Gastroesophageal sphincter (tissue), 4 donors: Measurements from ENCODE around the gene ALDH1L1. TPM values are rescaled to one million over a fixed set of nuclear protein-coding genes. Genes with fewer than 3 reads are reported as not detected.

ENCODE experiments used
- ATAC-seq: fragments of 150-250 bp; one replicate; pipeline ENCODE4 v1.9.1; 2016; ENCODE audit warnings: mild to moderate bottlenecking, moderate library complexity
- H3K27ac ChIP-seq, 4 donors: fragments of 200-600 bp; sonication (generic) in 3 of 4; 1 replicate in 3 of 4; 2 replicates in 1 of 4; pipeline ENCODE4 v1.5.1; 2016 to 2019
- H3K27me3 ChIP-seq: fragments of 200-600 bp; sonication (generic); one replicate; pipeline ENCODE4 v1.5.1; 2019
- H3K36me3 ChIP-seq, 2 donors: fragments of 200-600 bp; sonication (generic); one replicate each; pipeline ENCODE4 v1.5.1; 2019; ENCODE audit warnings: control low read depth in 1 of 2
- H3K4me1 ChIP-seq, 3 donors: fragments of 200-600 bp; sonication (generic); 1 replicate in 2 of 3; 2 replicates in 1 of 3; pipeline ENCODE4 v1.5.1; 2016 to 2019; ENCODE audit warnings: control low read depth in 2 of 3
- H3K4me3 ChIP-seq, 2 donors: fragments of 200-600 bp; sonication (generic); one replicate each; pipeline ENCODE4 v1.5.1; 2019; ENCODE audit warnings: mild to moderate bottlenecking in 1 of 2, moderate library complexity in 1 of 2
- H3K9me3 ChIP-seq, 3 donors: fragments of 200-600 bp; sonication (generic); one replicate each; pipeline ENCODE4 v1.5.1; 2017 to 2019; ENCODE audit warnings: control low read depth in 2 of 3
- EP300 ChIP-seq: sonication (generic); formaldehyde crosslinking; IDR thresholded peaks from one replicate; pipeline ENCODE4 v1.6.1; 2017; ENCODE audit warnings: antibody characterized with exemption, mild to moderate bottlenecking
- POLR2A ChIP-seq, 2 donors: fragments of 450-650 bp; IDR thresholded peaks; one replicate each; pipeline ENCODE4 v1.6.1; 2017; ENCODE audit warnings: antibody characterized with exemption in 2 of 2, mild to moderate bottlenecking in 2 of 2, moderate library complexity in 1 of 2
- POLR2AphosphoS5 ChIP-seq: sonication (generic); formaldehyde crosslinking; IDR thresholded peaks from one replicate; pipeline ENCODE4 v1.6.1; 2017; ENCODE audit warnings: antibody characterized with exemption
- WGBS, 2 donors: methylation state at CpG; one replicate each; pipeline ENCODE4 v1.1.5; 2018; ENCODE audit warnings: low coverage in 1 of 2; 5-methylcytosine and 5-hydroxymethylcytosine counted together
- total RNA-seq, 4 donors: library from RNA; depleted of rRNA; stranded (reverse); fragments of >200 nt; gene quantifications; one replicate each; pipeline ENCODE4 v1.1.0, GENCODE V29; 2016
- TF ChIP-seq, protein P1 (sequence below), 4 experiments: fragments of 200-600 bp in 2 of 4; fragments of 450-650 bp in 2 of 4; sonication (generic) in 1 of 4; IDR thresholded peaks; one replicate each; pipeline ENCODE4 v1.5.1; 2017 to 2019; ENCODE audit warnings: antibody characterized with exemption in 4 of 4, mild to moderate bottlenecking in 2 of 4, moderate library complexity in 2 of 4

Gene ALDH1L1
- total RNA-seq, 4 donors from 2014 or later = 16.3 to 67.9 (median 38.7) TPM

DNA sequence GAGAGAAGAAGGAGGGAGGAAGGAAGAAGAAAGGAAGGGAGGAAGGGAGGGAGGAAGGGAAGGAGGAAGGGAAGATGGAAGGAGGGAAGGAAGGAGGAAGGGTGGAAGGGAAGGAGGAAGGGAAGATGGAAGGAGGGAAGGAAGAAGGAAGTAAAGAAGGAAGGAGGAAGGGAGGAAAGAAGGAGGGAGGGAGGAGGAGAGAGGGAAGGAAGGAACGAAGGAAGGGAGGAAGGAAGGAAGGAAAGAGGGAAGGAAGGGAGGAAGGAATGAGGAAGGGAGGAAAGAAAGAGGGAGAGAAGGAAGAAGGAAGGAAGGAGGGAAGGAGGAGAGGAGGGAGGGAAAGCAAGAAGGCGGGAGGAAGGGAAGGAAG lies 31.8 kb upstream of the ALDH1L1 start:
- peak overlapping the region in 3 of 4 donors; percentile 59 to 80 (median 77) for H3K27ac ChIP-seq
- ATAC-seq = no peak
- TF ChIP-seq POLR2A (IDR thresholded peaks at IDR 0.05) = no peak
- TF ChIP-seq, protein P1, sequence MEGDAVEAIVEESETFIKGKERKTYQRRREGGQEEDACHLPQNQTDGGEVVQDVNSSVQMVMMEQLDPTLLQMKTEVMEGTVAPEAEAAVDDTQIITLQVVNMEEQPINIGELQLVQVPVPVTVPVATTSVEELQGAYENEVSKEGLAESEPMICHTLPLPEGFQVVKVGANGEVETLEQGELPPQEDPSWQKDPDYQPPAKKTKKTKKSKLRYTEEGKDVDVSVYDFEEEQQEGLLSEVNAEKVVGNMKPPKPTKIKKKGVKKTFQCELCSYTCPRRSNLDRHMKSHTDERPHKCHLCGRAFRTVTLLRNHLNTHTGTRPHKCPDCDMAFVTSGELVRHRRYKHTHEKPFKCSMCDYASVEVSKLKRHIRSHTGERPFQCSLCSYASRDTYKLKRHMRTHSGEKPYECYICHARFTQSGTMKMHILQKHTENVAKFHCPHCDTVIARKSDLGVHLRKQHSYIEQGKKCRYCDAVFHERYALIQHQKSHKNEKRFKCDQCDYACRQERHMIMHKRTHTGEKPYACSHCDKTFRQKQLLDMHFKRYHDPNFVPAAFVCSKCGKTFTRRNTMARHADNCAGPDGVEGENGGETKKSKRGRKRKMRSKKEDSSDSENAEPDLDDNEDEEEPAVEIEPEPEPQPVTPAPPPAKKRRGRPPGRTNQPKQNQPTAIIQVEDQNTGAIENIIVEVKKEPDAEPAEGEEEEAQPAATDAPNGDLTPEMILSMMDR (IDR thresholded peaks at IDR 0.05) = no peak
- TF ChIP-seq POLR2AphosphoS5 = no peak
- TF ChIP-seq EP300 = no peak

DNA sequence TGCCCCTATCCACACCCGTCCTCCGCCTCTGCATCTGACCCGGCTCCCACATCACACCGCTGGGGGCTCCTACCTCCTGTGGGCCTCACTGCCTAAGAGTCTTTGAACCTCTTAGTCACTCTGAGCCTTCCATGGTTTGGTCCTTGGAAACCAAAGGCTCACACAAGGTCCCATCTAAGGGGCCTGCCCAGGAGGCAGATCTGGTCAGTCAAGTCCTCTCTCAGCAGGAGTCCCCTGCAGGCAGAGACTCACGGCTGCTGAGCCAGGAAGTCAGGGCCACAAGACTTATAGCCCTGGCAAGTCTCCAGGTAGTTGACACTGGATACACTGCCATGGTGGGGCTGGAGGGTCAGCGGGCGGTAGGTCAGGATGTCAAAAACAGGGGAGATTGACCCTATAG lies 31.2 kb upstream of the ALDH1L1 start:
- no peak for ATAC-seq
- no peak overlapping the region for H3K27ac ChIP-seq
- no peak for TF ChIP-seq POLR2A (IDR thresholded peaks at IDR 0.05)

More for the DNA sequence above, 31.8 kb upstream of the ALDH1L1 start:
- Histone ChIP-seq H3K4me3 (peak overlapping the region in 1 of 2 donors; percentile 60), H3K4me1 (peaks cover 0 to 39% (median 6%) of the 10 kb centered on the region in 3 donors), H3K36me3 (no peaks in the 10 kb centered on the region), H3K27me3 (no peaks in the 10 kb centered on the region), H3K9me3 (no peaks in the 10 kb centered on the region)
- 45 to 73% methylated on average over 2 of the region's 2 CpGs for WGBS, 2 donors

DNA sequence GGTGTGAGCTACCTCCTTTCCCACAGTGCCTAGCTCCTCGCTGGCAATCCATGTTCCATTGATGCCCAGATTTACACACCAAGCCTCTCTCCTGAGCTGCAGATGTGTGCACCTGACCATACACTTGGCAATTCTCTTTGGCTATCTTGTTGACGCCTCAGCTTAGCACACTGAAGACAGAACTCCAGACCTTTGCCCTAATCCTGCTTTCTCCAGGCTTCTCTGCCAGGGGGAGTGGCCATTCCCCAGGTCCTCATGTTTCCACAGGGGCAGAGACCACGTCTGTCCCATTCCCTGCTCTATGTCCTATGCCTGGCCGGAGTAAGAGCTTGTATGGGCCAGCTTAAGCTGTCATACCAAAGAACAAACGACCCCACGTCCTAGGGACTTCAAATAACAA lies 30.2 kb upstream of the ALDH1L1 start:
- WGBS, 2 donors = 68% methylated on average over 3 of the region's 6 CpGs; no CpG with 5 or more reads in 1 of the 2 donors
- TF ChIP-seq EP300 (no peak), POLR2AphosphoS5 (no peak), POLR2A (IDR thresholded peaks at IDR 0.05) (no peak)
- TF ChIP-seq, protein P1 (IDR thresholded peaks at IDR 0.05) = no peak
- H3K36me3 ChIP-seq = no peaks in the 10 kb centered on the region
- no peak for ATAC-seq
- no peaks in the 10 kb centered on the region for H3K9me3 ChIP-seq
- H3K27ac ChIP-seq = no peak overlapping the region
- no peak overlapping the region for H3K4me3 ChIP-seq
- H3K27me3 ChIP-seq = no peaks in the 10 kb centered on the region
- H3K4me1 ChIP-seq = peaks cover 0 to 55% (median 6%) of the 10 kb centered on the region in 3 donors

More for the DNA sequence above, 31.2 kb upstream of the ALDH1L1 start:
- peaks cover 0 to 46% (median 6%) of the 10 kb centered on the region in 3 donors for H3K4me1 ChIP-seq
- no peak overlapping the region for H3K4me3 ChIP-seq
- no peaks in the 10 kb centered on the region for H3K27me3 ChIP-seq
- no peaks in the 10 kb centered on the region for H3K9me3 ChIP-seq
- H3K36me3 ChIP-seq = no peaks in the 10 kb centered on the region
- 95 to 97% methylated on average over 4 of the region's 7 CpGs for WGBS, 2 donors

DNA sequence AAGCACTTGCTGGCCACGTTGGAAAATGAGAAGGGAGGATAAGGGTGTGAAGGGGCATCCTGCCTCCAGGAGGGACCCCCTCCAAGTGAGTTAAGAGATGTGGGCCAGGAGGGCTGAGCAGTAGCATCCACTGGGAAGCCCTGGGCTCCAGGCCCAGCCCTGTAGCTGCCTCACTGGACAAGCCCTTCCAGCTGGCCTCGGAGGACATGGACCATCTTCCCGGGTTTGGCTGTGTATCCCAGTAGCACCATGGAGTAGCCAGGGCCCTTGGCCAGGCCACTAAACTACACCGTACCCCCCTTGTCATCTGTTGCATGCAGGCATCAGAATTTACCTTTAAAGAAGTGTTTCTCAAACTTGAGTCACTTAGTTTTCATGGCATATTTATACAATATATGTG lies 29.4 kb upstream of the ALDH1L1 start:
- no peak for ATAC-seq
- no peak overlapping the region for H3K27ac ChIP-seq
- H3K4me3 ChIP-seq = no peak overlapping the region
- WGBS, 2 donors = 74 to 80% methylated on average over 1 to 2 of the region's 4 CpGs
- H3K27me3 ChIP-seq = no peaks in the 10 kb centered on the region
- TF ChIP-seq, protein P1 (IDR thresholded peaks at IDR 0.05) = no peak
- TF ChIP-seq POLR2A (IDR thresholded peaks at IDR 0.05) (no peak), EP300 (no peak), POLR2AphosphoS5 (no peak)
- H3K4me1 ChIP-seq = peaks cover 0 to 57% (median 6%) of the 10 kb centered on the region in 3 donors
- no peaks in the 10 kb centered on the region for H3K36me3 ChIP-seq
- no peaks in the 10 kb centered on the region for H3K9me3 ChIP-seq

DNA sequence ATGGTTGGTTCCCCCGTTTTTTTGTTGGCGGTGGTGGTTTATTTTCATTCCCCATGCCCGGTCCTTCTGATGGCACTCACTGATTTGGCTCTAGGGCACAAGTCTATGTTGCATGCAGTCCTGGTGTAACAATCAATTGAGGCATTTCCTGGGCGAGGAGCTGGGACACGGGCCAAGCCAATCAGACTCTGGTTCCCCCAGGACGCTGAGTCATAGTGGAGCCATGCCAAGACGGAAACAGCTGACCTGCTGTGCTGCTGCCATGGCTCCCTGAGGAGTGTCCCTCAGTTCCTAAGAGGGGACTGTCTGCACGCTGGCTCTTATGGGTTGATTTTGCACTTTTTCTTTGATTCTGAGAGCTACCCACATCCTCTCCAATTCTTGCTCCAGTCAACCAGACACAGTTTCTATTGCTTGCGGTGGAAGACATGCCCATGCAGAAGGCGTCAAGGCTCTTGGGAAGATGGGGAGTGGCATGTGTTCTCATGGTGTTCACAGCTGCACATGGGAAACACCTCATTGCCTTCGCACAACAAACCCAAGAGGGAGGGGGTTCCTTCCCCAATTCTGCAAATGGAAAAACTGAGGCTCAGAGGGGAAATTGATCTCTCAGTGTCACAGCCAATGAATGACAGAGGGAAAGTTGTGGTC lies 28.3 kb upstream of the ALDH1L1 start:
- Histone ChIP-seq H3K27me3 (no peaks in the 10 kb centered on the region), H3K27ac (no peak overlapping the region), H3K9me3 (no peaks in the 10 kb centered on the region), H3K36me3 (no peaks in the 10 kb centered on the region), H3K4me1 (peaks cover 0 to 52% (median 4%) of the 10 kb centered on the region in 3 donors), H3K4me3 (no peak overlapping the region)
- WGBS, 2 donors = 50 to 67% methylated on average over 8 to 9 of the region's 11 CpGs
- ATAC-seq = peak; percentile 25
- TF ChIP-seq POLR2A (IDR thresholded peaks at IDR 0.05) = no peak
- peak; percentile 24 for TF ChIP-seq POLR2AphosphoS5

DNA sequence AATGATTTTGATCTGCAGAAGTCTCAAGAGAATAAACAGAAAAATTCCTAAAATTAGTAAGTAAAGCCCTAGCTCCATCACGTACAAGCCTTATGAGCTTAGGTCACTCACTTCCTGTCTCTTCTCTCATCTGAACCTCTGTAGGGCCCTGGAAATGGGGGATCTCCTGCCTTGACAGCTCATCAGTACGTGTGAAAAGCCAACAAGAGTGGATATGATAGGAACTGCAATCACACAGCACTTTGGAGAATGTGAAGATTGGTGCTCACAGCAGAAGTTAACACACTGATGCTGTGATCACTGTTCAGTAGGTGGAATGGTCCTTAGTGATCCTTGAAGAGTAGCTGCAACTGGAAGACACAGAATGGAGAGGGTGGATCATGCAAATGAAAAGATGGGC lies 27.8 kb upstream of the ALDH1L1 start:
- Histone ChIP-seq H3K27ac (no peak overlapping the region), H3K9me3 (no peaks in the 10 kb centered on the region), H3K4me3 (no peak overlapping the region), H3K4me1 (peaks cover 0 to 46% (median 0%) of the 10 kb centered on the region in 3 donors), H3K36me3 (no peaks in the 10 kb centered on the region), H3K27me3 (no peaks in the 10 kb centered on the region)
- TF ChIP-seq POLR2A (IDR thresholded peaks at IDR 0.05) (no peak), EP300 (no peak), POLR2AphosphoS5 (no peak)
- TF ChIP-seq, protein P1 (IDR thresholded peaks at IDR 0.05) = no peak
- ATAC-seq = no peak
- WGBS, 2 donors = 55 to 57% methylated on average over 2 of the region's 2 CpGs
